AG08396 (cell line): ENCODE data around the gene DCX.

ENCODE experiments used
- DNase-seq: peaks from one replicate; pipeline ENCODE4 v3.0.0; 2012; ENCODE audit warnings: low spot score, mixed read lengths

DCX gene

GRCh38 chrX:111411983-111412382 lies at the start of gene DCX:
DCX (minus strand) TSS chrX:111412192; CDS start chrX:111410398, 1,794 bp downstream.
- no peak for DNase-seq

GRCh38 chrX:111460607-111461006 lies 48.6 kb upstream of the DCX start:
- no peak for DNase-seq

- DNase-seq = no peak
Observed at GRCh38 chrX:111447298-111447697, 35.3 kb upstream of the DCX start.

- peak; percentile 11 for DNase-seq
Observed at GRCh38 chrX:111445485-111445884, 33.5 kb upstream of the DCX start.

- no peak for DNase-seq
Observed at GRCh38 chrX:111444881-111445280, 32.9 kb upstream of the DCX start.

GRCh38 chrX:111443946-111444345 lies 32.0 kb upstream of the DCX start:
- no peak for DNase-seq

GRCh38 chrX:111442791-111443190 lies 30.8 kb upstream of the DCX start:
- no peak for DNase-seq

GRCh38 chrX:111435469-111435868 lies 23.5 kb upstream of the DCX start:
- DNase-seq = no peak

- no peak for DNase-seq
Observed at GRCh38 chrX:111431001-111431400, 19.0 kb upstream of the DCX start.

- no peak for DNase-seq
Observed at GRCh38 chrX:111411557-111411956, 435 bp downstream of the DCX start.

GRCh38 chrX:111410590-111411078 lies 1.4 kb downstream of the DCX start:
- DNase-seq = no peak

- no peak for DNase-seq
Observed at GRCh38 chrX:111409326-111409725, 2.7 kb downstream of the DCX start.

- DNase-seq = no peak
Observed at GRCh38 chrX:111407948-111408347, 4.0 kb downstream of the DCX start.

- DNase-seq = no peak
Observed at GRCh38 chrX:111402344-111402743, 9.6 kb downstream of the DCX start.

- no peak for DNase-seq
Observed at GRCh38 chrX:111395149-111395548, 16.8 kb downstream of the DCX start.

- DNase-seq = no peak
Observed at GRCh38 chrX:111394569-111394968, 17.4 kb downstream of the DCX start.

GRCh38 chrX:111387470-111388070 lies 24.4 kb downstream of the DCX start:
- no peak for DNase-seq

GRCh38 chrX:111386615-111387233 lies 25.3 kb downstream of the DCX start:
- no peak for DNase-seq

- no peak for DNase-seq
Observed at GRCh38 chrX:111386077-111386476, 25.9 kb downstream of the DCX start.

GRCh38 chrX:111382277-111382676 lies 29.7 kb downstream of the DCX start:
- DNase-seq = no peak

GRCh38 chrX:111376897-111377578 lies 35.0 kb downstream of the DCX start:
- no peak for DNase-seq

GRCh38 chrX:111376486-111376885 lies 35.5 kb downstream of the DCX start:
- DNase-seq = no peak

GRCh38 chrX:111375747-111376146 lies 36.2 kb downstream of the DCX start:
- no peak for DNase-seq
